Central memory CD4-positive, alpha-beta T cell (primary cell): ENCODE measurements around the gene PER1.

Experiments
- DNase-seq: peaks from one replicate; pipeline ENCODE4 v3.0.0; 2022

PER1 gene

GRCh38 chr17:8153957-8154607, 1.9 kb upstream of the PER1 start:
- peak; percentile 95 for DNase-seq

GRCh38 chr17:8153525-8153956, 1.3 kb upstream of the PER1 start:
- peak; percentile 37 for DNase-seq

- DNase-seq = no peak
These were observed 837 bp upstream of the PER1 start for GRCh38 chr17:8153031-8153451.

- DNase-seq = no peak
These were observed 528 bp downstream of the PER1 start for GRCh38 chr17:8151641-8152111.

- DNase-seq = peak; percentile 93
These were observed 1.0 kb downstream of the PER1 start for GRCh38 chr17:8151120-8151640.

- DNase-seq = no peak
These were observed 1.7 kb downstream of the PER1 start for GRCh38 chr17:8150194-8151119.

GRCh38 chr17:8149419-8150193, 2.6 kb downstream of the PER1 start:
- no peak for DNase-seq

- no peak for DNase-seq
These were observed 3.6 kb downstream of the PER1 start for GRCh38 chr17:8148560-8148959.

GRCh38 chr17:8147805-8148404, 4.3 kb downstream of the PER1 start:
- DNase-seq = no peak

- DNase-seq = no peak
These were observed 4.9 kb downstream of the PER1 start for GRCh38 chr17:8147141-8147804.

GRCh38 chr17:8146381-8147140, 5.6 kb downstream of the PER1 start:
- DNase-seq = no peak

- DNase-seq = no peak
These were observed 6.4 kb downstream of the PER1 start for GRCh38 chr17:8145811-8146210.

- DNase-seq = no peak
These were observed 7.6 kb downstream of the PER1 start for GRCh38 chr17:8144401-8145231.

- no peak for DNase-seq
These were observed 8.4 kb downstream of the PER1 start for GRCh38 chr17:8143581-8144400.

- DNase-seq = no peak
These were observed 9.2 kb downstream of the PER1 start for GRCh38 chr17:8142887-8143580.

- no peak for DNase-seq
These were observed 9.9 kb downstream of the PER1 start for GRCh38 chr17:8142158-8142886.

GRCh38 chr17:8141741-8142140, 10.5 kb downstream of the PER1 start:
- DNase-seq = no peak

- no peak for DNase-seq
These were observed 11.2 kb downstream of the PER1 start for GRCh38 chr17:8141045-8141444.
